ENCODE data around the gene FAM43B.

DNA sequence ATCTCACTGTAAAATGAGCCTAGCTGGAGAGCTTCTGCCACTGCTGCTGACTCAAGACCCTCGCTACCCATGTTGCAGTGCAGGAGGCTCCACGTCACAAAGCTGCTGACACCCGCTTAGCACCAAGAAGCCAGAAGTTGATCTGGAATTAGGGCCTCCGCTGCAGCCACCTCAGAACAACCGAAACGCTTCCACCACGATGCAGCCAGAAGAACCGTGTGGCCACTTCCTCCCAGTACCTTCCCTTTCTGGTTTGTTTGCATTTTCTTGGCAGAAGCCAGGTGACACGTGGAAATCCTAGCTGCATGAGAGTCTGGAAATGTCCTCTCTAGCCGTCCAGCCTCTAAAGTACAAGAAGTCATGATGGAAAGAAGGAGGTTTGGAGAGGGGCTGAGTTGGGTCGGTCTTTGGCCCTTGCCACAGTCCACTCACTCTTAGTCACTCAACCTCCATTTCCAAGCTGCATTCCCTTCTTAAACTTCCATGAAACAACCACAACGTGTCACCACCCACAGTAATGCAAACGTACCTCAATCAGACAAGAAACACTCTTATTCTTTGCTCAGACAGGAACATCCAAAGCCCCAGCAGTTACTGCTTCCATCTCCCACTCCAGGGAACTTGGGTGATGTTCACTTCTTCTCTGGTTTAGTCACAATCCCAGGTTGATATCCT lies 26.5 kb downstream of the FAM43B start:
- TF ChIP-seq ZNF274 (IDR thresholded peaks at IDR 0.05; ENCODE audit: low read depth, low read length) (no peak), YY1 (IDR thresholded peaks at IDR 0.05; ENCODE audit: insufficient read depth, insufficient read length) (no peak), SUZ12 (IDR thresholded peaks at IDR 0.05; ENCODE audit: extremely low read depth, insufficient read depth, insufficient read length) (no peak)

Measured in NT2/D1 (cell line).